ENCODE results near the gene FLT1.

DNA sequence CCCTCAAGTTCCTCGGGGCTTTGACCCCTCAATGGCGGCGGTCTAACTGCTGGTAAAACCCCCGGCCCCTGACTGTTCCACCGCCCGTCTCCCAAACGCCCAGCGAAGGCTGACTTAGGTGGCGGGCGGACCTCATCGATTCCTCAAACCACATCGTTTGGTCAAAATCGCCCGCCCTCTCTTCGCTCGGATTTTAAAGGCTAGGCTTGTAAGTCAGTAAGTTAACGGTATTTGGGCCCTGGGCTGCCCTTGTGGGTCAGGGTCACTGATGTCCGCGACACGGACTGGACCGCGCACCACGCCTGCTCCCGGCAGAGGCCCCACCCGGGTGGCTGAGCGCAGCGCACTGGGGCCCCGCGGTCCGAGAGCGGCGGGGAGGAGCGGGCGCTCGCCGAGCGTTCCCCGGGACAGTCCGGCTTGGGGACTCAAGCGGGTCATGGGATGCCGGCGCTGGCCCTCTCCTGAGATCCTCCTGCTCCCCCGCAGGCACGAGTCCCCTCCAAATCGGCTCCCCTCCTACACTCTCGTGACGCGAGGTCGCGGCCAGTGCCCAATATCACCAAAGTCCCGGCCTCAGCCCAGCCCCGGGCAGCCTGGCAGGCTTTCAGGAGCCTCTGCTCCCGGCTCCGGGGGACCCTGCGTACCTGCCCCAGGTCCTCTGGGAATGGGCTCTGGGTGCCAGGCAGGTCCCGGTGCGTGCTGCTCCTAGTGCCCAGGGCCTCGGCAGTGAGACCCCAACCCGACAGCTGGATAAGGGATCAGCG, 1.0 kb downstream of the FLT1 start:
- TF ChIP-seq, protein P1, sequence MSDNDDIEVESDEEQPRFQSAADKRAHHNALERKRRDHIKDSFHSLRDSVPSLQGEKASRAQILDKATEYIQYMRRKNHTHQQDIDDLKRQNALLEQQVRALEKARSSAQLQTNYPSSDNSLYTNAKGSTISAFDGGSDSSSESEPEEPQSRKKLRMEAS (IDR thresholded peaks at IDR 0.05) = no peak
- TF ChIP-seq, protein P2, sequence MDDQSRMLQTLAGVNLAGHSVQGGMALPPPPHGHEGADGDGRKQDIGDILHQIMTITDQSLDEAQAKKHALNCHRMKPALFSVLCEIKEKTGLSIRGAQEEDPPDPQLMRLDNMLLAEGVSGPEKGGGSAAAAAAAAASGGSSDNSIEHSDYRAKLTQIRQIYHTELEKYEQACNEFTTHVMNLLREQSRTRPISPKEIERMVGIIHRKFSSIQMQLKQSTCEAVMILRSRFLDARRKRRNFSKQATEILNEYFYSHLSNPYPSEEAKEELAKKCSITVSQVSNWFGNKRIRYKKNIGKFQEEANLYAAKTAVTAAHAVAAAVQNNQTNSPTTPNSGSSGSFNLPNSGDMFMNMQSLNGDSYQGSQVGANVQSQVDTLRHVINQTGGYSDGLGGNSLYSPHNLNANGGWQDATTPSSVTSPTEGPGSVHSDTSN (IDR thresholded peaks at IDR 0.05) = no peak
- TF ChIP-seq, protein P3, sequence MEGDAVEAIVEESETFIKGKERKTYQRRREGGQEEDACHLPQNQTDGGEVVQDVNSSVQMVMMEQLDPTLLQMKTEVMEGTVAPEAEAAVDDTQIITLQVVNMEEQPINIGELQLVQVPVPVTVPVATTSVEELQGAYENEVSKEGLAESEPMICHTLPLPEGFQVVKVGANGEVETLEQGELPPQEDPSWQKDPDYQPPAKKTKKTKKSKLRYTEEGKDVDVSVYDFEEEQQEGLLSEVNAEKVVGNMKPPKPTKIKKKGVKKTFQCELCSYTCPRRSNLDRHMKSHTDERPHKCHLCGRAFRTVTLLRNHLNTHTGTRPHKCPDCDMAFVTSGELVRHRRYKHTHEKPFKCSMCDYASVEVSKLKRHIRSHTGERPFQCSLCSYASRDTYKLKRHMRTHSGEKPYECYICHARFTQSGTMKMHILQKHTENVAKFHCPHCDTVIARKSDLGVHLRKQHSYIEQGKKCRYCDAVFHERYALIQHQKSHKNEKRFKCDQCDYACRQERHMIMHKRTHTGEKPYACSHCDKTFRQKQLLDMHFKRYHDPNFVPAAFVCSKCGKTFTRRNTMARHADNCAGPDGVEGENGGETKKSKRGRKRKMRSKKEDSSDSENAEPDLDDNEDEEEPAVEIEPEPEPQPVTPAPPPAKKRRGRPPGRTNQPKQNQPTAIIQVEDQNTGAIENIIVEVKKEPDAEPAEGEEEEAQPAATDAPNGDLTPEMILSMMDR (IDR thresholded peaks at IDR 0.05) = no peak
- TF ChIP-seq CEBPB (IDR thresholded peaks at IDR 0.05) = no peak
- no peak for TF ChIP-seq GATA3 (IDR thresholded peaks at IDR 0.05; ENCODE audit: borderline replicate concordance)
- no peak for TF ChIP-seq POLR2A (IDR thresholded peaks at IDR 0.05; ENCODE audit: low read length)

Data from A549 (cell line).